ENCODE results near the gene TELO2. TPM values are rescaled to one million over a fixed set of nuclear protein-coding genes. Genes with fewer than 3 reads are reported as not detected.
A peak's percentile ranks its signal among the peaks of the same experiment; 100 is the strongest.

Gene TELO2
- polyA plus RNA-seq, 3 donors: 7.3 to 58.1 (median 11.4) TPM

- peaks cover 0 to 23% of the 10 kb centered on the region in 2 donors for H3K36me3 Mint-ChIP-seq
- no peaks in the 10 kb centered on the region for H3K4me1 Mint-ChIP-seq
- H3K4me3 ChIP-seq (replicated peaks in 1 of 3; ENCODE audit: low read depth in 2 of 3, low read length in 3 of 3): no peak overlapping the region
- H2AFZ ChIP-seq (ENCODE audit: insufficient read depth, low read depth, low read length, poor library complexity, severe bottlenecking): no peak overlapping the region
- no peak overlapping the region for H3K4me3 Mint-ChIP-seq
- peaks cover 0 to 1% (median 1%) of the 10 kb centered on the region in 3 donors for H3K27me3 Mint-ChIP-seq (ENCODE audit: low read depth in 3 of 3)
- no peaks in the 10 kb centered on the region for H3K27me3 ChIP-seq (ENCODE audit: control insufficient read depth in 2 of 2, insufficient read depth in 2 of 2, low read length in 2 of 2)
- peaks cover 0 to 2% (median 0%) of the 10 kb centered on the region in 7 donors for H3K9me3 Mint-ChIP-seq
- H3K9me3 ChIP-seq (replicated peaks in 1 of 2; ENCODE audit: control insufficient read depth in 1 of 2, insufficient read depth in 1 of 2, low read length in 2 of 2): no peaks in the 10 kb centered on the region
- DNase-seq: no peak
- TF ChIP-seq CTCF (IDR thresholded peaks at IDR 0.05): no peak
- no peaks in the 10 kb centered on the region for H4K20me1 ChIP-seq (ENCODE audit: insufficient read depth, low read length)
- no peaks in the 10 kb centered on the region for H3K4me1 ChIP-seq (ENCODE audit: control insufficient read depth in 1 of 2, insufficient read depth in 2 of 2, low read length in 2 of 2)
- no peaks in the 10 kb centered on the region for H3K36me3 ChIP-seq (replicated peaks in 1 of 2; ENCODE audit: control insufficient read depth in 1 of 2, insufficient read depth in 2 of 2, low read length in 2 of 2)
- WGBS (ENCODE audit: insufficient coverage): 88% methylated on average over 11 of the region's 15 CpGs
- no peaks in the 10 kb centered on the region for H3K79me2 ChIP-seq (ENCODE audit: insufficient read depth, low read length)
- H3K9ac ChIP-seq (ENCODE audit: insufficient read depth, low read length, poor library complexity, severe bottlenecking): no peak overlapping the region
- H3K4me2 ChIP-seq (replicated peaks; ENCODE audit: extremely low read depth, low read length, poor library complexity, severe bottlenecking): no peak overlapping the region
- intact Hi-C loops (cut with micrococcal nuclease): no loop called here
- no peak overlapping the region for H3K27ac ChIP-seq (ENCODE audit: low read depth in 1 of 2, low read length in 2 of 2)
- no peak overlapping the region for H3K27ac Mint-ChIP-seq
These were observed 59.0 kb downstream of the TELO2 start for GRCh38 chr16:1552129-1552528.

DNA sequence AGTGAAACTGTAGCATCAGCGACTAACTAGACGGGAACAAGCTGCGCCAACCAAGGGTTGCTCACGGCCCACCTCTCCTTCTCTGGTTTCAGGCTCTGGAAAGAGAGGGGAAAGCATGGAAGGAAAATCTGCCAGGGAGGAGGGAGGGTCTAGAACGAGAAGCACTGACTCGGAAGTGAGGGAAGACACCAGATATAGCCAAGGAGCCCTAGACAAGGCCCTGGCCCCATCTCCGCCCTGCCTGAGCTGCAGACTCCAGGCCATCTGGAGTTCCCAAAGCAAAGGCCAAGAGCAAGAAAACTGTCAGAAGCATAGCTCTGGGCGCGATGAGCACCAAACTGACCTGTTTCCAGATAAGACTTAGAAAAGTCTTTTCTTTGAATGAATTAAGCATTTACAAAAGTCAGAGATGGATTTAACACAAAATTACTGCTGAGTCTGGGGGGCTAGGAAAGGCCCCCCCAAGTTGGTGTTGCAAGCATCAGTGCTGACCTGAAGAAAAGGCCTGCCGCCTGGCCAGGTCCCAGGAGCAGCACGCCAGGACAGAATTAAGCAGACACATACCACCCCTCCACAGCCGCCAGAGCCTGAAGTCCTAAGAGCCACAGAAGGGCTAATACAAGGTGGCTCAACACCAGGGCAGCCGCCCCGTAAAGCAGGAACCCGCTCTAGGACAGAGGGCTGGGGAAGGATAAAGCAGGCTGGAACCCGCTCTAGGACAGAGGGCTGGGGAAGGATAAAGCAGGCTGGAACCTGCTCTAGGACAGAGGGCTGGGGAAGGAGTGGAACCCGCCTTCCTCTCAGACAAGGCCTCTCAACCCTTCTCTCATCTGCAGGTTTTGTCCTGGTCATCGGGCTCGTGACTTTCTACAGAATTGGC lies 61.0 kb downstream of the TELO2 start:
- H2AFZ ChIP-seq (ENCODE audit: insufficient read depth, low read depth, low read length, poor library complexity, severe bottlenecking): no peak overlapping the region
- Mint-ChIP-seq H3K27me3 (ENCODE audit: low read depth in 3 of 3) (peaks cover 0 to 1% (median 1%) of the 10 kb centered on the region in 3 donors), H3K9me3 (peaks cover 0 to 2% (median 0%) of the 10 kb centered on the region in 7 donors), H3K36me3 (peaks cover 0 to 24% of the 10 kb centered on the region in 2 donors), H3K4me1 (no peaks in the 10 kb centered on the region), H3K27ac (peak overlapping the region in 1 of 7 donors; percentile 43), H3K4me3 (no peak overlapping the region)
- H3K4me2 ChIP-seq (replicated peaks; ENCODE audit: extremely low read depth, low read length, poor library complexity, severe bottlenecking): no peak overlapping the region
- 97% methylated on average over 11 of the region's 19 CpGs for WGBS (ENCODE audit: insufficient coverage)
- H3K27me3 ChIP-seq (ENCODE audit: control insufficient read depth in 2 of 2, insufficient read depth in 2 of 2, low read length in 2 of 2): no peaks in the 10 kb centered on the region
- no peak for DNase-seq
- TF ChIP-seq CTCF (IDR thresholded peaks at IDR 0.05): no peak
- peaks cover 0 to 4% of the 10 kb centered on the region in 2 donors for H3K36me3 ChIP-seq (replicated peaks in 1 of 2; ENCODE audit: control insufficient read depth in 1 of 2, insufficient read depth in 2 of 2, low read length in 2 of 2)
- H3K9ac ChIP-seq (ENCODE audit: insufficient read depth, low read length, poor library complexity, severe bottlenecking): no peak overlapping the region
- H4K20me1 ChIP-seq (ENCODE audit: insufficient read depth, low read length): no peaks in the 10 kb centered on the region
- no peak overlapping the region for H3K27ac ChIP-seq (ENCODE audit: low read depth in 1 of 2, low read length in 2 of 2)
- no peak overlapping the region for H3K4me3 ChIP-seq (replicated peaks in 1 of 3; ENCODE audit: low read depth in 2 of 3, low read length in 3 of 3)
- no peaks in the 10 kb centered on the region for H3K79me2 ChIP-seq (ENCODE audit: insufficient read depth, low read length)
- H3K9me3 ChIP-seq (replicated peaks in 1 of 2; ENCODE audit: control insufficient read depth in 1 of 2, insufficient read depth in 1 of 2, low read length in 2 of 2): no peaks in the 10 kb centered on the region
- no peaks in the 10 kb centered on the region for H3K4me1 ChIP-seq (ENCODE audit: control insufficient read depth in 1 of 2, insufficient read depth in 2 of 2, low read length in 2 of 2)
- intact Hi-C loops (cut with micrococcal nuclease): no loop called here

All from CD14-positive monocyte (primary cell).